Endothelial cell of umbilical vein (primary cell): ENCODE results near the gene LRRC4B. TPM values are rescaled to one million over a fixed set of nuclear protein-coding genes. Genes with fewer than 3 reads are reported as not detected.
"Not testable (repeated sequence)": the region's sequence is repeated elsewhere in the genome, so short reads cannot be mapped to it uniquely, and the experiment has no call there.

ENCODE experiments used
- Bru-seq: library from RNA; stranded (reverse); fragments of 400-500 nt; gene quantifications from one replicate; lab custom pipeline; 2021; lab: Mats Ljungman, UMichigan
- BruChase-seq, 2 experiments: library from RNA; stranded (reverse); fragments of 400-500 nt; gene quantifications; one replicate each; lab custom pipeline; 2021; lab: Mats Ljungman, UMichigan
- BruUV-seq: library from RNA; stranded (reverse); fragments of 400-500 nt; replicated peaks from 2 replicates; lab custom pipeline; 2021; lab: Mats Ljungman, UMichigan
- CTCF ChIA-PET: fragments of 300-600, 350-600 bp; sonication (Branson Sonifier 250); formaldehyde crosslinking; loops from one replicate; lab custom pipeline; 2021; ENCODE audit warnings: antibody characterized with exemption, inconsistent platforms; lab: Charles Lee
- POLR2A ChIA-PET: fragments of 300-600, 350-600 bp; sonication (Branson Sonifier 250); formaldehyde crosslinking; loops from one replicate; lab custom pipeline; 2021; ENCODE audit warnings: antibody characterized with exemption, inconsistent platforms; lab: Charles Lee
- DNase-seq: peaks from one replicate; pipeline ENCODE4 v3.0.0-alpha.2; 2011; ENCODE audit warnings: low read depth, low spot score
- FAIRE-seq: peaks from 2 replicates; lab custom pipeline; 2011; peaks lifted over from hg19 to GRCh38; lab: Jason Lieb, UNC
- H2AFZ ChIP-seq: 2 replicates; pipeline ENCODE4 v1.6.0; 2012; ENCODE audit warnings: low read depth, low read length, control low read depth, inconsistent platforms
- H3K27ac ChIP-seq: 2 replicates; pipeline ENCODE4 v1.5.1; 2011; ENCODE audit warnings: low read depth, mild to moderate bottlenecking, control low read depth, low read length, moderate library complexity; ENCODE audit not compliant: insufficient read depth
- H3K27me3 ChIP-seq, 2 experiments: 2 replicates each; pipeline versions ENCODE4 v1.6.0 to v1.6.1; 2011; ENCODE audit warnings: low read length in 2 of 2, mixed read lengths in 1 of 2; ENCODE audit not compliant: control insufficient read depth in 2 of 2, insufficient read depth in 2 of 2
- H3K36me3 ChIP-seq, 2 experiments: 2 replicates in 1 of 2; 3 replicates in 1 of 2; pipeline ENCODE4 v1.5.1; 2011; ENCODE audit warnings: low read length in 2 of 2, mild to moderate bottlenecking in 1 of 2, moderate library complexity in 1 of 2; ENCODE audit not compliant: control insufficient read depth in 2 of 2, insufficient read depth in 2 of 2; ENCODE audit errors: extremely low read depth in 1 of 2
- H3K4me1 ChIP-seq: 3 replicates; pipeline ENCODE4 v1.5.1; 2011; ENCODE audit warnings: mild to moderate bottlenecking, low read length; ENCODE audit not compliant: control insufficient read depth, insufficient read depth; ENCODE audit errors: extremely low read depth
- H3K4me2 ChIP-seq: 2 replicates; pipeline ENCODE4 v1.6.1; 2011; ENCODE audit warnings: low read length, control low read depth, mixed read lengths; ENCODE audit not compliant: insufficient read depth
- H3K4me3 ChIP-seq, 3 experiments: fragments of 200-600 bp in 1 of 3; sonication (generic), shearing (Covaris generic) in 1 of 3; replicated peaks in 1 of 3; 2 replicates each; pipeline ENCODE4 v1.5.1; 2011 to 2016; ENCODE audit warnings: control low read depth in 3 of 3, low read length in 3 of 3, mild to moderate bottlenecking in 2 of 3, inconsistent platforms in 1 of 3, low read depth in 1 of 3, moderate library complexity in 1 of 3; ENCODE audit not compliant: insufficient read depth in 1 of 3
- H3K79me2 ChIP-seq: 2 replicates; pipeline ENCODE4 v1.6.0; 2012; ENCODE audit warnings: low read length, inconsistent platforms; ENCODE audit not compliant: control insufficient read depth, insufficient read depth
- H3K9ac ChIP-seq: replicated peaks from 2 replicates; pipeline ENCODE3; 2011; ENCODE audit warnings: low read length, control low read depth; ENCODE audit not compliant: insufficient read depth; ENCODE audit errors: extremely low read depth
- H3K9me1 ChIP-seq: replicated peaks from 3 replicates; pipeline ENCODE4 v1.6.0; 2011; ENCODE audit warnings: mild to moderate bottlenecking, low read length; ENCODE audit not compliant: control insufficient read depth, insufficient read depth; ENCODE audit errors: extremely low read depth
- H3K9me3 ChIP-seq: replicated peaks from 2 replicates; pipeline ENCODE4 v1.5.1; 2012; ENCODE audit warnings: low read length, inconsistent platforms; ENCODE audit not compliant: control insufficient read depth, insufficient read depth
- H4K20me1 ChIP-seq: replicated peaks from 2 replicates; pipeline ENCODE3; 2011; ENCODE audit warnings: mild to moderate bottlenecking, low read length; ENCODE audit not compliant: control insufficient read depth, insufficient read depth; ENCODE audit errors: extremely low read depth
- CTCF ChIP-seq, 2 donors: IDR thresholded peaks; 1 replicate in 1 of 2; 2 replicates in 1 of 2; pipeline ENCODE4 v1.5.1; 2011; ENCODE audit warnings: low read length in 2 of 2, mild to moderate bottlenecking in 2 of 2, moderate library complexity in 2 of 2, control low read depth in 1 of 2, inconsistent platforms in 1 of 2, low read depth in 1 of 2; ENCODE audit not compliant: insufficient read depth in 1 of 2; ENCODE audit errors: extremely low read depth in 1 of 2
- EZH2 ChIP-seq: IDR thresholded peaks from 2 replicates; pipeline ENCODE4 v1.6.1; 2012; ENCODE audit warnings: borderline replicate concordance, low read depth, mild to moderate bottlenecking, moderate library complexity, low read length, inconsistent platforms; ENCODE audit not compliant: severe bottlenecking
- FOS ChIP-seq: IDR thresholded peaks from 2 replicates; pipeline ENCODE4 v1.6.1; 2011; ENCODE audit warnings: mild to moderate bottlenecking, low read length, moderate library complexity, borderline replicate concordance; ENCODE audit not compliant: insufficient read depth
- GATA2 ChIP-seq: IDR thresholded peaks from 2 replicates; pipeline ENCODE4 v1.7.0; 2011; ENCODE audit warnings: low read depth, mild to moderate bottlenecking, moderate library complexity, mixed read lengths, low read length; ENCODE audit not compliant: insufficient read length, insufficient read depth
- POLR2A ChIP-seq: IDR thresholded peaks from 2 replicates; pipeline ENCODE4 v1.6.1; 2012; ENCODE audit warnings: low read depth, mild to moderate bottlenecking, control low read depth, low read length
- POLR2AphosphoS5 ChIP-seq: IDR thresholded peaks from 2 replicates; pipeline ENCODE4 v1.6.1; 2012; ENCODE audit warnings: low read depth, mild to moderate bottlenecking, control low read depth, low read length, moderate library complexity; ENCODE audit not compliant: insufficient read depth
- dilution Hi-C: fragments of 300-500 bp; cut with MboI; formaldehyde crosslinking; loops from one replicate; pipeline ENCODE4 v1.15.0; 2019; ENCODE audit warnings: low sequenced_read_pairs; ENCODE audit not compliant: extremely low pct_ligation_motif_present
- intact Hi-C: fragments of 100-400 bp; cut with micrococcal nuclease; formaldehyde crosslinking; loops from one replicate; pipeline ENCODE4 v1.10.0; 2022
- long read RNA-seq: library from polyadenylated mRNA; stranded (forward); transcript quantifications from one replicate; pipeline ENCODE4 v2.0.0, GENCODE V29; 2021
- polyA minus RNA-seq, 3 experiments: library from RNA; depleted of rRNA, polyadenylated mRNA; stranded (reverse); fragments of >200 nt; gene quantifications; 1 replicate in 1 of 3; 2 replicates in 2 of 3; pipeline ENCODE4 v1.2.3, GENCODE V29; 2011
- polyA plus RNA-seq, 4 experiments: library from polyadenylated mRNA; depleted of rRNA in 3 of 4; stranded (reverse) in 3 of 4; unstranded in 1 of 4; fragments of >200 nt; gene quantifications; 2 replicates each; pipeline versions ENCODE4 v1.2.1 to v1.2.3, GENCODE V29; 2011 to 2012; ENCODE audit warnings: missing spikeins in 1 of 4
- total RNA-seq: library from RNA; stranded (reverse); gene quantifications from 2 replicates; pipeline ENCODE4 v1.2.3, GENCODE V29; 2021

The LRRC4B gene
- total RNA-seq (not detected in 2 replicates), polyA plus RNA-seq (0.08 and 0.10 TPM in 2 replicates), polyA minus RNA-seq (0.07 and 0.15 TPM in 2 replicates), Bru-seq, nascent RNA (percentile 2 among the genes with signal in this experiment), BruChase-seq, experiment 1, labeled RNA remaining after a 6-hour chase (not detected), BruChase-seq, experiment 2, labeled RNA remaining after a 2-hour chase (not detected)
- 0.06 TPM in 1 of 2 replicates, not detected in the other for polyA plus RNA-seq (2011; cell fraction: cytosol; rRNA removed)
- not detected in 2 replicates for polyA plus RNA-seq (2011; cell fraction: nucleus; rRNA removed)
- polyA plus RNA-seq (2012) = 0.13 and 0.33 TPM in 2 replicates
- not detected for polyA minus RNA-seq (2011; cell fraction: cytosol; rRNA and poly(A)+ RNA removed)
- 0.14 TPM in 1 of 2 replicates, not detected in the other for polyA minus RNA-seq (2011; cell fraction: nucleus; rRNA and poly(A)+ RNA removed)
- long read RNA-seq, partial matches to known transcripts = 0 of 2 reads
- long read RNA-seq, other reads (novel, unspliced or antisense) = 2 of 2 reads

- H3K27ac ChIP-seq = no peak within 1 kb of the TSS
- DNase-seq (no peak), FAIRE-seq (no peak)
- H3K36me3 ChIP-seq = no peaks in the 10 kb centered on the region
- no peaks in the 10 kb centered on the region for H4K20me1 ChIP-seq
- H3K9me1 ChIP-seq = no peaks in the 10 kb centered on the region
- peaks cover 18 to 31% of the 10 kb centered on the region in 2 experiments for H3K27me3 ChIP-seq
- no TSS peak for BruUV-seq
- H3K9me3 ChIP-seq = no peaks in the 10 kb centered on the region
- no peak for TF ChIP-seq GATA2
- no peak for TF ChIP-seq POLR2AphosphoS5
- no peak for TF ChIP-seq CTCF (IDR thresholded peaks at IDR 0.05; ENCODE audit: extremely low read depth in 1 of 2, insufficient read depth in 1 of 2, low read depth in 1 of 2, low read length in 2 of 2)
- TF ChIP-seq EZH2 = no peak
- TF ChIP-seq FOS = no peak
- TF ChIP-seq POLR2A = no peak
- H3K4me2 ChIP-seq = no peak within 1 kb of the TSS
- dilution Hi-C loops = no loop called here
- no peak within 1 kb of the TSS for H3K9ac ChIP-seq
- no peak within 1 kb of the TSS for H2AFZ ChIP-seq
- intact Hi-C loops = no loop called here
- H3K79me2 ChIP-seq = no peaks in the 10 kb centered on the region
- POLR2A ChIA-PET = no interaction called here
- CTCF ChIA-PET = no interaction called here
- no peak within 1 kb of the TSS for H3K4me3 ChIP-seq
- no peaks in the 10 kb centered on the region for H3K4me1 ChIP-seq
Observed at GRCh38 chr19:50567882-50568727, at the start of gene LRRC4B. LRRC4B (minus strand) TSS chr19:50568435; CDS start chr19:50548838, 19,597 bp downstream.

- dilution Hi-C loops, H4K20me1 ChIP-seq, H3K4me3 ChIP-seq, H2AFZ ChIP-seq, H3K79me2 ChIP-seq, H3K36me3 ChIP-seq, intact Hi-C loops, H3K9me1 ChIP-seq, H3K4me2 ChIP-seq, POLR2A ChIA-PET, H3K27ac ChIP-seq, H3K9ac ChIP-seq, BruUV-seq, H3K27me3 ChIP-seq, H3K9me3 ChIP-seq, H3K4me1 ChIP-seq, FAIRE-seq, DNase-seq: not testable (repeated sequence)
- CTCF ChIA-PET = interaction anchor here (0.8 kb wide), 1 partner anchor 57 kb away, joined by 3 read pairs; no protein-coding TSS in a partner anchor
Observed at GRCh38 chr19:50612504-50613404, 44.5 kb upstream of the LRRC4B start.
